H9 (cell line): ENCODE results near the gene LPP. TPM values are rescaled to one million over a fixed set of nuclear protein-coding genes. Genes with fewer than 3 reads are reported as not detected.

Experiments
- DNase-seq: peaks from one replicate; pipeline ENCODE4 v3.0.0-alpha.2; 2017
- H2AFZ ChIP-seq: one replicate; pipeline ENCODE4 v1.6.1; 2013; ENCODE audit warnings: mild to moderate bottlenecking, low read length, control low read depth, moderate library complexity
- H2AK5ac ChIP-seq: 2 replicates; pipeline ENCODE4 v1.6.1; 2013; ENCODE audit warnings: low read length, control low read depth, mixed read lengths; ENCODE audit not compliant: insufficient read length
- H2BK120ac ChIP-seq: one replicate; pipeline ENCODE4 v1.6.1; 2013; ENCODE audit warnings: low read depth, mild to moderate bottlenecking, low read length, control low read depth, inconsistent platforms; ENCODE audit not compliant: poor library complexity, severe bottlenecking
- H2BK12ac ChIP-seq: 2 replicates; pipeline ENCODE4 v1.6.1; 2013; ENCODE audit warnings: low read length, control low read depth, mixed read lengths, low read depth; ENCODE audit not compliant: insufficient read length
- H2BK15ac ChIP-seq: 2 replicates; pipeline ENCODE4 v1.6.1; 2013; ENCODE audit warnings: low read depth, low read length, control low read depth
- H2BK20ac ChIP-seq: one replicate; pipeline ENCODE4 v1.6.1; 2013; ENCODE audit warnings: low read depth, mild to moderate bottlenecking, low read length, control low read depth, inconsistent platforms; ENCODE audit not compliant: poor library complexity, severe bottlenecking
- H2BK5ac ChIP-seq: 2 replicates; pipeline ENCODE4 v1.6.1; 2013; ENCODE audit warnings: low read length, control low read depth, mixed read lengths; ENCODE audit not compliant: insufficient read length
- H3K14ac ChIP-seq: 2 replicates; pipeline ENCODE4 v1.6.1; 2013; ENCODE audit warnings: low read length, control low read depth; ENCODE audit not compliant: insufficient read depth
- H3K18ac ChIP-seq: 2 replicates; pipeline ENCODE4 v1.6.1; 2013; ENCODE audit warnings: low read depth, mild to moderate bottlenecking, mixed read lengths, low read length, control low read depth; ENCODE audit not compliant: insufficient read length
- H3K23ac ChIP-seq: 2 replicates; pipeline ENCODE4 v1.6.1; 2013; ENCODE audit warnings: low read length, control low read depth, mixed read lengths, low read depth; ENCODE audit not compliant: insufficient read length
- H3K23me2 ChIP-seq: 2 replicates; pipeline ENCODE4 v1.6.1; 2013; ENCODE audit warnings: low read depth, mild to moderate bottlenecking, mixed read lengths, low read length, control low read depth; ENCODE audit not compliant: insufficient read length, poor library complexity, severe bottlenecking
- H3K27ac ChIP-seq: 2 replicates; pipeline ENCODE4 v1.5.1; 2013; ENCODE audit warnings: low read length, control low read depth, mixed read lengths, low read depth; ENCODE audit not compliant: insufficient read length
- H3K27me3 ChIP-seq: 2 replicates; pipeline ENCODE4 v1.6.1; 2013; ENCODE audit warnings: low read length, control low read depth, inconsistent platforms; ENCODE audit not compliant: insufficient read depth
- H3K4ac ChIP-seq: 2 replicates; pipeline ENCODE4 v1.6.1; 2013; ENCODE audit warnings: low read depth, mild to moderate bottlenecking, control low read depth, inconsistent platforms, low read length, moderate library complexity
- H3K4me1 ChIP-seq: 2 replicates; pipeline ENCODE4 v1.6.1; 2013; ENCODE audit warnings: low read length, control low read depth, inconsistent platforms; ENCODE audit not compliant: insufficient read depth
- H3K4me2 ChIP-seq: 2 replicates; pipeline ENCODE4 v1.6.1; 2013; ENCODE audit warnings: low read length, control low read depth, mixed read lengths; ENCODE audit not compliant: insufficient read length, insufficient read depth
- H3K56ac ChIP-seq: 2 replicates; pipeline ENCODE4 v1.6.1; 2013; ENCODE audit warnings: low read depth, mild to moderate bottlenecking, mixed read lengths, low read length, control low read depth; ENCODE audit not compliant: insufficient read length
- H3K79me1 ChIP-seq: 2 replicates; pipeline ENCODE4 v1.6.1; 2013; ENCODE audit warnings: low read depth, mild to moderate bottlenecking, moderate library complexity, low read length, control low read depth, inconsistent platforms; ENCODE audit not compliant: insufficient read depth, poor library complexity, severe bottlenecking
- H3K79me2 ChIP-seq: 2 replicates; pipeline ENCODE4 v1.6.1; 2013; ENCODE audit warnings: low read length, control low read depth, inconsistent platforms; ENCODE audit not compliant: insufficient read depth
- H3K9ac ChIP-seq: 2 replicates; pipeline ENCODE4 v1.6.1; 2013; ENCODE audit warnings: low read length, control low read depth, mixed read lengths; ENCODE audit not compliant: insufficient read length; ENCODE audit errors: extremely low read depth
- H3K9me3 ChIP-seq: one replicate; pipeline ENCODE4 v1.6.1; 2013; ENCODE audit warnings: low read depth, low read length, inconsistent platforms; ENCODE audit not compliant: control insufficient read depth
- H3T11ph ChIP-seq: one replicate; pipeline ENCODE4 v1.6.1; 2013; ENCODE audit warnings: mild to moderate bottlenecking, low read length, control low read depth, inconsistent platforms
- H4K20me1 ChIP-seq: one replicate; pipeline ENCODE4 v1.6.1; 2013; ENCODE audit not compliant: control insufficient read depth, insufficient read length, insufficient read depth
- H4K5ac ChIP-seq: 2 replicates; pipeline ENCODE4 v1.6.1; 2013; ENCODE audit warnings: low read depth, mild to moderate bottlenecking, mixed read lengths, low read length, control low read depth; ENCODE audit not compliant: insufficient read length
- H4K8ac ChIP-seq: replicated peaks from 2 replicates; pipeline ENCODE4 v1.6.1; 2013; ENCODE audit warnings: low read length, control low read depth, mixed read lengths, low read depth; ENCODE audit not compliant: insufficient read length
- H4K91ac ChIP-seq: 2 replicates; pipeline ENCODE4 v1.6.1; 2013; ENCODE audit warnings: low read depth, mild to moderate bottlenecking, moderate library complexity, mixed read lengths, low read length, control low read depth; ENCODE audit not compliant: insufficient read length
- H3K27ac Mint-ChIP-seq, 3 experiments: 2 replicates in 2 of 3; 3 replicates in 1 of 3; pipeline ENCODE4 v1.8.0; 2020 to 2021; ENCODE audit warnings: mixed read lengths in 3 of 3, mild to moderate bottlenecking in 1 of 3, moderate library complexity in 1 of 3
- H3K27me3 Mint-ChIP-seq: 2 replicates; pipeline ENCODE4 v1.8.0; 2021; ENCODE audit warnings: low read depth, mild to moderate bottlenecking, moderate library complexity, mixed read lengths
- H3K36me3 Mint-ChIP-seq, 3 experiments: 2 replicates in 2 of 3; 3 replicates in 1 of 3; pipeline ENCODE4 v1.8.0; 2020 to 2021; ENCODE audit warnings: low read depth in 3 of 3, mixed read lengths in 3 of 3; ENCODE audit not compliant: insufficient read depth in 1 of 3
- H3K4me1 Mint-ChIP-seq, 2 experiments: 2 replicates each; pipeline ENCODE4 v1.8.0; 2020; ENCODE audit warnings: mixed read lengths in 2 of 2
- H3K4me3 Mint-ChIP-seq, 2 experiments: 2 replicates in 1 of 2; 3 replicates in 1 of 2; pipeline ENCODE4 v1.8.0; 2020 to 2021; ENCODE audit warnings: mild to moderate bottlenecking in 2 of 2, mixed read lengths in 2 of 2, moderate library complexity in 1 of 2
- H3K9me3 Mint-ChIP-seq, 2 experiments: 2 replicates in 1 of 2; 3 replicates in 1 of 2; pipeline ENCODE4 v1.8.0; 2020; ENCODE audit warnings: mild to moderate bottlenecking in 2 of 2, mixed read lengths in 2 of 2, moderate library complexity in 1 of 2
- CTCF ChIP-seq: fragments of 200-600 bp; sonication (generic); conservative IDR thresholded peaks from 3 replicates; pipeline ENCODE4 v1.8.0; 2021; ENCODE audit warnings: antibody characterized with exemption, mild to moderate bottlenecking
- WGBS: extraction: QIAGEN DNeasy Blood & Tissue Kit; methylation state at CpG from one replicate; pipeline ENCODE4 v1.1.7; 2013; ENCODE audit warnings: missing lambda C conversion rate, low lambda C conversion rate, mixed read lengths; ENCODE audit not compliant: insufficient read length; ENCODE audit errors: extremely low coverage; 5-methylcytosine and 5-hydroxymethylcytosine counted together
- total RNA-seq: library from RNA; stranded (reverse); gene quantifications from 2 replicates; pipeline ENCODE4 v1.2.1, GENCODE V29; 2021

The LPP gene
- total RNA-seq, 1 experiment from 2014 or later = 64.6 TPM

- WGBS = no CpG with 5 or more reads among the region's 1 CpG
- Histone ChIP-seq H3K79me1 (no peaks in the 10 kb centered on the region), H3K23ac (no peak overlapping the region), H3K9me3 (no peaks in the 10 kb centered on the region), H3K4me2 (no peak overlapping the region), H4K5ac (no peak overlapping the region), H2BK20ac (no peak overlapping the region), H3K27me3 (no peaks in the 10 kb centered on the region), H2AFZ (no peak overlapping the region), H3K23me2 (no peaks in the 10 kb centered on the region), H3K9ac (no peak overlapping the region), H2BK12ac (no peak overlapping the region), H3K27ac (no peak overlapping the region), H3K18ac (no peak overlapping the region), H2AK5ac (no peak overlapping the region), H3K79me2 (no peaks in the 10 kb centered on the region; the same call in 1 of the 2 replicates), H2BK5ac (no peak overlapping the region), H3K14ac (no peak overlapping the region), H4K8ac (no peak overlapping the region), H4K91ac (no peak overlapping the region), H3T11ph (no peak overlapping the region), H3K4me1 (no peaks in the 10 kb centered on the region), H4K20me1 (no peaks in the 10 kb centered on the region), H3K56ac (no peak overlapping the region), H3K4ac (no peak overlapping the region), H2BK120ac (no peak overlapping the region), H2BK15ac (no peak overlapping the region)
- TF ChIP-seq CTCF = no peak
- Mint-ChIP-seq H3K27me3 (no peaks in the 10 kb centered on the region), H3K4me1 (peaks cover 18% of the 10 kb centered on the region in 2 experiments), H3K36me3 (no peaks in the 10 kb centered on the region), H3K27ac (no peak overlapping the region), H3K4me3 (no peak overlapping the region), H3K9me3 (no peaks in the 10 kb centered on the region)
- no peak for DNase-seq
Measured at GRCh38 chr3:188534633-188535032, 380.7 kb downstream of the LPP start.
